ENCODE results near the gene CLTB. TPM values are rescaled to one million over a fixed set of nuclear protein-coding genes. Genes with fewer than 3 reads are reported as not detected.

CLTB gene
- total and polyA plus RNA-seq, 2 of the 8 experiments (the other 6 are each of a cell fraction or from before 2014, with no cell fraction given) = 25.9 to 34.9 TPM

DNA sequence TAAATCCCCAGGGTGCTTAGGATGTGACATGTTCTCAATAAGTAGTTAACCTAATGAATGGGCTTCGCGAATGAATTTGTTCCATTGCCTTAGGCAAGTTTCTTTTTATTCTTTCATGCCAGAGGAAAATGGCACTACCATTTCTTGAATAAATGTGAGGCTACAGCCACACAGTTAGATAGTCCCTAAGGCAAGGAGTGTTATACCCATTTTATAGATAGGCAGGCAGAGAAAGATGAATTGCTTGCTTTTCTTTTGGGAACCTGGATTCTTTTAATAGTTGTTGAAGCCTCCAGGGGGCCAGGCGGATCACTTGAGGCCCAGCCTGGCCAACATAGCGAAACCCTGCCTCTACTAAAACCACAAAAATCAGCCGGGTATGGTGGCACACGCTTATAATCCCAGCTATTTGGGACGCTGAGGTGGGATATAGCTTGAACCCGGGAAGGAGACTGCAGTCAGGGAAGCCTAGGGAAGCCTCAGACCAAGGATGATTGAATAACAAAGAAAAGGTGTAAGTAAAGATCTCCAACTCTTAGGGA, 28.9 kb downstream of the CLTB start:
- Histone ChIP-seq H2BK15ac (ENCODE audit: low read length) (no peak overlapping the region), H3K14ac (ENCODE audit: insufficient read length) (no peak overlapping the region), H3K36me3 (ENCODE audit: control insufficient read depth in 2 of 4, insufficient read depth in 4 of 4, low read length in 3 of 4) (peaks cover 20 to 39% (median 24%) of the 10 kb centered on the region in 4 experiments), H2AFZ (ENCODE audit: low read length) (no peak overlapping the region), H4K8ac (ENCODE audit: extremely low read depth, insufficient read depth, low read length) (no peak overlapping the region), H3K23me2 (ENCODE audit: low read depth, low read length) (peaks cover 9% of the 10 kb centered on the region; the same call in 1 of the 2 replicates), H3K9me3 (ENCODE audit: insufficient read depth in 2 of 2, low read depth in 1 of 2, low read length in 1 of 2) (no peaks in the 10 kb centered on the region), H3K4me2 (ENCODE audit: insufficient read depth in 1 of 2, low read depth in 2 of 2, low read length in 2 of 2) (peak overlapping the region; percentile 86 to 91), H3K56ac (replicated peaks; ENCODE audit: insufficient read length, low read depth, low read length) (no peak overlapping the region), H3K79me1 (ENCODE audit: low read depth, low read length) (peaks cover 7% of the 10 kb centered on the region; the same call in 1 of the 2 replicates), H2BK120ac (replicated peaks; ENCODE audit: low read depth, low read length) (no peak overlapping the region), H3K9ac (replicated peaks in 1 of 4; ENCODE audit: extremely low read depth in 1 of 4, low read depth in 3 of 4, low read length in 3 of 4) (peak overlapping the region; percentile 69 to 99 (median 95)), H3K4me3 (ENCODE audit: extremely low read depth in 1 of 4, insufficient read depth in 2 of 4, low read depth in 3 of 4, low read length in 4 of 4) (peak overlapping the region; percentile 92 to 96 (median 95)), H3K79me2 (ENCODE audit: control insufficient read depth in 1 of 2, insufficient read depth in 2 of 2, low read length in 2 of 2) (peaks cover 0 to 29% of the 10 kb centered on the region in 2 experiments), H2BK5ac (ENCODE audit: low read depth, low read length) (no peak overlapping the region), H4K91ac (replicated peaks; ENCODE audit: insufficient read length, low read length) (no peak overlapping the region), H4K20me1 (replicated peaks in 1 of 2; ENCODE audit: control insufficient read depth in 1 of 2, insufficient read depth in 2 of 2, low read length in 2 of 2) (peaks cover 6 to 8% of the 10 kb centered on the region in 2 experiments), H3K18ac (ENCODE audit: extremely low read depth, low read length) (no peak overlapping the region), H2BK12ac (ENCODE audit: low read depth, low read length) (no peak overlapping the region), H2AK5ac (ENCODE audit: low read depth, low read length) (no peak overlapping the region; the same call in 1 of the 2 replicates), H3K27ac (ENCODE audit: low read depth, low read length) (no peak overlapping the region), H3K27me3 (replicated peaks in 1 of 4; ENCODE audit: control insufficient read depth in 3 of 4, extremely low read depth in 1 of 4, insufficient read depth in 3 of 4, low read length in 3 of 4) (no peaks in the 10 kb centered on the region), H2BK20ac (ENCODE audit: low read length) (no peak overlapping the region), H3K4ac (replicated peaks; ENCODE audit: insufficient read length, low read depth, low read length) (no peak overlapping the region), H4K5ac (ENCODE audit: insufficient read length, low read depth, low read length) (no peak overlapping the region), H3K23ac (ENCODE audit: insufficient read length) (no peak overlapping the region), H3K4me1 (replicated peaks in 1 of 4; ENCODE audit: control insufficient read depth in 3 of 4, insufficient read depth in 4 of 4, low read length in 3 of 4) (peaks cover 0 to 5% (median 1%) of the 10 kb centered on the region in 4 experiments; a peak in 2 of 7 replicates)
- POLR2A ChIA-PET (ENCODE audit: partially characterized antibody) = interaction anchor here (0.7 to 10.2 kb wide), 11 partner anchors 15 to 210 kb away, joined by 3 to 93 read pairs (median 9); partner anchors contain the start of genes ARL10, FAF2, KIAA1191 and RNF44
- CTCF ChIA-PET (ENCODE audit: partially characterized antibody) = interaction anchor here (1.2 kb wide), 1 partner anchor 272 kb away, joined by 3 read pairs; no protein-coding TSS in a partner anchor
- 42% methylated on average over 8 of the region's 8 CpGs; no CpG with 5 or more reads in 1 of the 2 experiments for WGBS, 2 experiments (ENCODE audit: extremely low coverage in 1 of 2, insufficient coverage in 1 of 2, insufficient read length in 1 of 2, insufficient replicate concordance in 2 of 2, low coverage in 1 of 2, low lambda C conversion rate in 2 of 2, missing lambda C conversion rate in 1 of 2)
- DNase-seq (ENCODE audit: low read depth in 1 of 2, low spot score in 2 of 2) = no peak
- no peak for FAIRE-seq
- TF ChIP-seq SIN3A (conservative IDR thresholded peaks at IDR 0.05 in 1 of 2, IDR thresholded peaks at IDR 0.05 in 1 of 2; ENCODE audit: low read depth in 1 of 2, low read length in 2 of 2) = no peak
- no peak for TF ChIP-seq HDAC6 (IDR thresholded peaks at IDR 0.05; ENCODE audit: low read depth, low read length)
- TF ChIP-seq RFX5 (IDR thresholded peaks at IDR 0.05; ENCODE audit: borderline replicate concordance, low read depth, low read length) = no peak
- TF ChIP-seq, protein P1, sequence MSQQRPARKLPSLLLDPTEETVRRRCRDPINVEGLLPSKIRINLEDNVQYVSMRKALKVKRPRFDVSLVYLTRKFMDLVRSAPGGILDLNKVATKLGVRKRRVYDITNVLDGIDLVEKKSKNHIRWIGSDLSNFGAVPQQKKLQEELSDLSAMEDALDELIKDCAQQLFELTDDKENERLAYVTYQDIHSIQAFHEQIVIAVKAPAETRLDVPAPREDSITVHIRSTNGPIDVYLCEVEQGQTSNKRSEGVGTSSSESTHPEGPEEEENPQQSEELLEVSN (IDR thresholded peaks at IDR 0.05) = no peak
- no peak for TF ChIP-seq ATF2 (IDR thresholded peaks at IDR 0.05; ENCODE audit: low read length)
- TF ChIP-seq SUZ12 (IDR thresholded peaks at IDR 0.05; ENCODE audit: low read length) = no peak
- TF ChIP-seq RNF2 (IDR thresholded peaks at IDR 0.05; ENCODE audit: borderline replicate concordance, low read depth, low read length, missing control alignments, poor library complexity, severe bottlenecking) = no peak
- no peak for TF ChIP-seq CHD1 (IDR thresholded peaks at IDR 0.05; ENCODE audit: low read depth, low read length)
- TF ChIP-seq POU5F1 (IDR thresholded peaks at IDR 0.05; ENCODE audit: low read depth, low read length) = no peak

Measured in H1 (cell line).